ENCODE measurements around the gene CPA1. TPM values are rescaled to one million over a fixed set of nuclear protein-coding genes. Genes with fewer than 3 reads are reported as not detected.

CPA1 gene
- total RNA-seq, 4 donors from 2014 or later, result not detected

- no peak for DNase-seq (ENCODE audit: extremely low spot score)
- Histone ChIP-seq H3K27ac (replicated peaks in 1 of 4) (no peak overlapping the region), H3K27me3 (no peaks in the 10 kb centered on the region), H3K36me3 (no peaks in the 10 kb centered on the region), H3K9me3 (peaks cover 0 to 8% (median 3%) of the 10 kb centered on the region in 4 donors), H3K4me3 (no peak overlapping the region), H3K4me1 (peaks cover 0 to 13% (median 8%) of the 10 kb centered on the region in 4 donors)
- intact Hi-C loops (cut with DNase I), result no loop called here
- 95% methylated on average over 4 of the region's 4 CpGs for WGBS
- TF ChIP-seq EP300 (IDR thresholded peaks at IDR 0.05) (no peak), POLR2A (IDR thresholded peaks at IDR 0.05; ENCODE audit: low read depth) (no peak), CTCF (IDR thresholded peaks at IDR 0.05) (no peak)
Observed at GRCh38 chr7:130364451-130364850, 15.8 kb upstream of the CPA1 start.

DNA sequence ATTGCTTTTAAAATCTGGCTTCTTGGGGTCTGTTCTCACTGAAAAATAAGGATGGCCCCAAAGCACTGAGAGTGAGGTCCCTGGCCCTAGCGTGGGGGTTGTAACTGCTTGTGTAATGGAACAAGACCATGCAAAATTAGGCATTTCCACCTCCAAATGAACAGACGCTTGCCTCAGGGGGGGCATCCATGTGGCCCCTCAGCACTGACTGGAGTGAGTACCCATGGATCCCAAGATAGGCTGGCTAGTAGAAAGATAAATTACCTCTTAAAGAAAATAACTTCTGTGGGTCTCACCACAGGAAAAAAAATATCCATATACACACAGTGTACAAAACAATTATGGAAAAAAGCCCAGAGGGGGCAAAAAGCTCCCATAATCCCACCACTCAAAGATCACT lies 15.2 kb upstream of the CPA1 start:
- Histone ChIP-seq H3K27ac (replicated peaks in 1 of 4) (no peak overlapping the region), H3K4me3 (no peak overlapping the region), H3K4me1 (peaks cover 0 to 19% (median 14%) of the 10 kb centered on the region in 4 donors), H3K9me3 (peaks cover 0 to 2% (median 0%) of the 10 kb centered on the region in 4 donors), H3K27me3 (no peaks in the 10 kb centered on the region), H3K36me3 (no peaks in the 10 kb centered on the region)
- DNase-seq (ENCODE audit: extremely low spot score), result no peak
- WGBS, result 88% methylated on average over 2 of the region's 2 CpGs
- TF ChIP-seq POLR2AphosphoS5 (IDR thresholded peaks at IDR 0.05) (no peak), POLR2A (IDR thresholded peaks at IDR 0.05; ENCODE audit: low read depth) (no peak), CTCF (IDR thresholded peaks at IDR 0.05) (no peak), EP300 (IDR thresholded peaks at IDR 0.05) (no peak)
- intact Hi-C loops (cut with DNase I), result no loop called here

GRCh38 chr7:130365511-130366441 lies 14.5 kb upstream of the CPA1 start:
- DNase-seq (ENCODE audit: extremely low spot score), result no peak
- intact Hi-C loops (cut with DNase I), result no loop called here

GRCh38 chr7:130366564-130366963 lies 13.7 kb upstream of the CPA1 start:
- 91% methylated on average over 5 of the region's 6 CpGs for WGBS
- Histone ChIP-seq H3K27me3 (no peaks in the 10 kb centered on the region), H3K36me3 (no peaks in the 10 kb centered on the region), H3K4me1 (peaks cover 0 to 32% (median 26%) of the 10 kb centered on the region in 4 donors), H3K9me3 (no peaks in the 10 kb centered on the region), H3K27ac (replicated peaks in 1 of 4) (no peak overlapping the region), H3K4me3 (no peak overlapping the region)
- TF ChIP-seq EP300 (IDR thresholded peaks at IDR 0.05), result no peak
- TF ChIP-seq POLR2A (IDR thresholded peaks at IDR 0.05; ENCODE audit: low read depth), result no peak
- TF ChIP-seq POLR2AphosphoS5 (IDR thresholded peaks at IDR 0.05), result no peak
- TF ChIP-seq CTCF (IDR thresholded peaks at IDR 0.05), result no peak
- intact Hi-C loops (cut with DNase I), result no loop called here
- no peak for DNase-seq (ENCODE audit: extremely low spot score)

More at GRCh38 chr7:130365511-130366441, 14.5 kb upstream of the CPA1 start:
- Histone ChIP-seq H3K4me3 (no peak overlapping the region), H3K9me3 (no peaks in the 10 kb centered on the region), H3K27ac (replicated peaks in 1 of 4) (no peak overlapping the region), H3K4me1 (peaks cover 0 to 26% (median 19%) of the 10 kb centered on the region in 4 donors), H3K36me3 (no peaks in the 10 kb centered on the region), H3K27me3 (no peaks in the 10 kb centered on the region)
- TF ChIP-seq CTCF (IDR thresholded peaks at IDR 0.05) (no peak), POLR2AphosphoS5 (IDR thresholded peaks at IDR 0.05) (no peak), POLR2A (IDR thresholded peaks at IDR 0.05; ENCODE audit: low read depth) (no peak), EP300 (IDR thresholded peaks at IDR 0.05) (no peak)
- WGBS, result 75% methylated on average over 11 of the region's 15 CpGs
